ENCODE results near the gene EPC1.
"Not testable (repeated sequence)": the region's sequence is repeated elsewhere in the genome, so short reads cannot be mapped to it uniquely, and the experiment has no call there.

GRCh38 chr10:32219156-32219555, 127.8 kb downstream of the EPC1 start:
- not testable (repeated sequence) for TF ChIP-seq CTCF (conservative IDR thresholded peaks at IDR 0.05); EZH2 (IDR thresholded peaks at IDR 0.05; ENCODE audit: low read depth)

Data from PC-9 (cell line).